BLaER1 (cell line): ENCODE results near the gene ZNF391.
"Not testable (repeated sequence)": the region's sequence is repeated elsewhere in the genome, so short reads cannot be mapped to it uniquely, and the experiment has no call there.

Source experiments
- H3K27ac ChIP-seq: shearing (Covaris generic); formaldehyde crosslinking; 2 replicates; pipeline ENCODE4 v1.8.1; 2022
- H3K27me3 ChIP-seq: shearing (Covaris generic); formaldehyde crosslinking; 2 replicates; pipeline ENCODE4 v1.8.1; 2022
- H3K36me3 ChIP-seq: shearing (Covaris generic); formaldehyde crosslinking; 2 replicates; pipeline ENCODE4 v1.8.1; 2022
- H3K4me1 ChIP-seq: shearing (Covaris generic); formaldehyde crosslinking; 2 replicates; pipeline ENCODE4 v1.8.1; 2022
- H3K4me2 ChIP-seq: shearing (Covaris generic); formaldehyde crosslinking; 2 replicates; pipeline ENCODE4 v1.8.1; 2022
- H3K4me3 ChIP-seq: shearing (Covaris generic); formaldehyde crosslinking; 2 replicates; pipeline ENCODE4 v1.8.1; 2022
- H3K9ac ChIP-seq: shearing (Covaris generic); formaldehyde crosslinking; 2 replicates; pipeline ENCODE4 v1.8.1; 2022
- H3K9me3 ChIP-seq: shearing (Covaris generic); formaldehyde crosslinking; 2 replicates; pipeline ENCODE4 v1.8.1; 2022
- H4K20me1 ChIP-seq: shearing (Covaris generic); formaldehyde crosslinking; 2 replicates; pipeline ENCODE4 v1.8.1; 2022
- Cebpa-rat ChIP-seq: shearing (Covaris generic); IDR thresholded peaks from 2 replicates; pipeline ENCODE4 v1.8.1; 2022

The ZNF391 gene

DNA sequence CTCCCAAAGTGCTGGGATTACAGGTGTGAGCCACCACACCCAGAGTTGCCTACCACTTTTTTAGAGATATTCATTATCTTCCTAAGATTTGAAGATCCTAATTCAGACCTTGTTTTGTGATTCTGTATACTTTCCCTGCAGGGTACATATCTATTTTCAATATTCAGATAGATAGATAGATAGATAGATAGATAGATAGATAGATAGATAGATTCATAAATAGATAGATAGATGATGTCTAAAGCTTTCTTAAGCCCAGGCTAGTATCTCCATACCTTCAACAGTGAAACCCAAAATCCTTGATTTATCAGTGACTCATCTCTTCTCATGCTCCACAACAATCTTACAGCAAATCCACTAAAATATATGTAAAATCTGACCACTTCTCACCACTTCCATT, 30.8 kb downstream of the ZNF391 start:
- Histone ChIP-seq H3K9ac (no peak overlapping the region), H3K27me3 (no peaks in the 10 kb centered on the region), H3K4me2 (no peak overlapping the region), H4K20me1 (no peaks in the 10 kb centered on the region), H3K4me1 (no peaks in the 10 kb centered on the region), H3K4me3 (no peak overlapping the region), H3K27ac (no peak overlapping the region), H3K9me3 (peaks cover 37% of the 10 kb centered on the region), H3K36me3 (no peaks in the 10 kb centered on the region)
- no peak for TF ChIP-seq Cebpa-rat

DNA sequence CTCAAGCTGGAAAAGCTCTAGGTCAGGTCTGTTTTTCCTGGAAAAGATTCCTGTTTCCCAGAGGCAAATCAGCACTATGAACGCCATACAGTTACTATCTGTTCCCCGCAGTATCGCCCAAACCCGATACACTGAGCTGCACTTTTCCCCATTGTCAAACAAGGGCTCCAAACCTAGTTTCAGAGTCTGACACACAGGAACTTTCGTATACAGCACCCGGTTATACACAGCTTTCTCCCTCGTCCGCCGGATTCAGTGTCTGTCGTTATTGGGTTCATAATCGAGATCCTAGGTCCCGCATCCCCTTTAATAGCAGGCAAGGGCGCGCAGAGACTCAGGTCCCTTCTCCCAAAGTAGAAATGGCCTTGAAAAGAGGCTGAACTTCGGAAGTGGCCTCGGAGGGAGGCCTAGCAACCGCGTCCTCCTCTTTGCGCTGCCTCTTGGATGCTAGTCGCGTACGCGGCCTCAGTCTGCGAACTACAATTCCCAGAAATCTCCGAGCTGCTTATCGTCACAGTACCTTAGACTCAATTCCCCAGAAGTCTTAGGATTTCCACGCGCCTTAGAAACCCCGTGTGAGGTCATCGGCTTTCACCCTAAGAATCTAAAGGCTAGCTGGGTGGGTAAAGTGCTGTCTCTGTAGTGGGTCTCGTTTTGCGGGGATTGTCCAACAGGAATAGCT, 34.2 kb downstream of the ZNF391 start:
- Histone ChIP-seq H3K4me1 (no peaks in the 10 kb centered on the region), H3K27ac (no peak overlapping the region), H3K4me3 (no peak overlapping the region), H4K20me1 (no peaks in the 10 kb centered on the region), H3K36me3 (no peaks in the 10 kb centered on the region), H3K9me3 (peaks cover 25% of the 10 kb centered on the region), H3K4me2 (no peak overlapping the region), H3K9ac (no peak overlapping the region), H3K27me3 (no peaks in the 10 kb centered on the region)
- no peak for TF ChIP-seq Cebpa-rat

DNA sequence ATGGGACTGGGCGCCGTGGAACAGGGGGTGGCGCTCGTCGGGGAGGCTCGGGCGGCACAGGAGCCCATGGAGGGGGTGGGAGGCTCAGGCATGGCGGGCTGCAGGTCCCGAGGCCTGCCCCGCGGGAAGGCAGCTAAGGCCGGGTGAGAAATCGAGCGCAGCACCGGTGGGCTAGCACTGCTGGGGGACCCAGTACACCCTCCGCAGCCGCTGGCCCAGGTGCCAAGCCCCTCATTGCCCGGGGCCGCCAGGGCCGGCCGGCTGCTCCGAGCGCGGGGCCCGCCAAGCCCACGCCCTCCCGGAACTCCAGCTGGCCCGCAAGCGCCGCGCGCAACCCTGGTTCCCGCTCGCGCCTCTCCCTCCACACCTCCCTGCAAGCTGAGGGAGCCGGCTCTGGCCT, 36.3 kb downstream of the ZNF391 start:
- H3K36me3 ChIP-seq, H3K27me3 ChIP-seq, H3K4me3 ChIP-seq, H3K4me1 ChIP-seq, H3K9ac ChIP-seq, H3K27ac ChIP-seq, H3K4me2 ChIP-seq, H4K20me1 ChIP-seq: not testable (repeated sequence)
- peaks cover 25% of the 10 kb centered on the region for H3K9me3 ChIP-seq

DNA sequence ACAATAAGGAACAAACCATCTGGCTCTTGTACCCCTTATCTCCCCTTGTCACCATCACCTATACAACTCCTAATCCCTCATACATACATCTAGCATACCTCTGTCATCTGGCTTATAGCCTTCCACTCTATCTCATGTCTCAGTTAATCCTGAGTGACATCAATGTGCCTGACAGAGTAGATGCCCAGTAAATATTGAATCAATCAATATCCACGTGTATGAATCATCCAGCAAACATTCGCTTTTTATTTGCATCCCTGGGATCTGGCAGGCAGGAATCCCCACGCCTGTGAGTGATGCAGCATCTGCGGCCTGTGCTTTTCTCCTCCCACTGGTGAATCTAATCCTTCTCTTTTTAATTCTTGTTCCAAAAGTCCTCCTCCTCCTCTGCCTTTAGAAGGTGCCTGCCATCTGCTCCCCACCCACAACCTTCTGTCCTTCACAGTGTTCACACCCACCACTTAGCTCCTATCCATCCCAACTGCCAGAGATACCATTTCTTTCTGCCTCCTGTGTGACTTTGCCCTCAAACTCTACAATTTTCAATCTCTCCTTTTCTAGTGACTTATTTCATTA, 37.6 kb downstream of the ZNF391 start:
- H3K4me3 ChIP-seq, result no peak overlapping the region
- H3K9me3 ChIP-seq, result peaks cover 25% of the 10 kb centered on the region
- H4K20me1 ChIP-seq, result no peaks in the 10 kb centered on the region
- no peak for TF ChIP-seq Cebpa-rat
- no peak overlapping the region for H3K27ac ChIP-seq
- H3K9ac ChIP-seq, result no peak overlapping the region
- no peaks in the 10 kb centered on the region for H3K27me3 ChIP-seq
- H3K4me1 ChIP-seq, result no peaks in the 10 kb centered on the region
- H3K4me2 ChIP-seq, result no peak overlapping the region
- no peaks in the 10 kb centered on the region for H3K36me3 ChIP-seq

GRCh38 chr6:27428502-27428901, 39.9 kb downstream of the ZNF391 start:
- Histone ChIP-seq H3K4me2 (no peak overlapping the region), H3K27ac (no peak overlapping the region), H3K4me3 (no peak overlapping the region), H3K9me3 (peaks cover 12% of the 10 kb centered on the region), H3K27me3 (no peaks in the 10 kb centered on the region), H3K4me1 (no peaks in the 10 kb centered on the region), H4K20me1 (no peaks in the 10 kb centered on the region), H3K36me3 (no peaks in the 10 kb centered on the region), H3K9ac (no peak overlapping the region)
- no peak for TF ChIP-seq Cebpa-rat

GRCh38 chr6:27428966-27429365, 40.4 kb downstream of the ZNF391 start:
- H3K27ac ChIP-seq, result no peak overlapping the region
- H3K27me3 ChIP-seq, result no peaks in the 10 kb centered on the region
- H3K4me3 ChIP-seq, result no peak overlapping the region
- H3K4me1 ChIP-seq, result no peaks in the 10 kb centered on the region
- H3K4me2 ChIP-seq, result no peak overlapping the region
- H3K9me3 ChIP-seq, result peaks cover 16% of the 10 kb centered on the region
- H3K36me3 ChIP-seq, result no peaks in the 10 kb centered on the region
- no peak overlapping the region for H3K9ac ChIP-seq
- TF ChIP-seq Cebpa-rat, result no peak
- H4K20me1 ChIP-seq, result no peaks in the 10 kb centered on the region

DNA sequence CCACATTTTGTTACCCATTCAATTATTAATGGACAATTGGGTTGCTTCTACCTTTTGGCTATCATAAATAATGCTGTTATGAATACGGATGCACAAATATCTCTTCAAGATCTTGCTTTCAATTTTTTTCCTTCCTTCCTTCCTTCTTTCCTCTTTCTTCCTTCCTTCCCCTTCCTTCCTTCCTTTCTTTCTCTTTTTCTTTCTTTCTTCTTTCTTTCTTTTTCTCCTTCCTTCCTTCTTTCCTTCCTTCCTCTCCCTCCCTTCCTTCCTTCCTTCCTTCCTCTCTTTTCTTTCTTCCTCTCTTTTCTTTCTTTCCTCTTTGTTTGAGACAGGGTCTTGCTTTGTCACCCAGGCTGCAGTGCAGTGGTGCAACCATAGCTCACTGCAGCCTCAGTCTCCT, 45.2 kb downstream of the ZNF391 start:
- H3K4me1 ChIP-seq, result no peaks in the 10 kb centered on the region
- H3K27me3 ChIP-seq, result no peaks in the 10 kb centered on the region
- H3K36me3 ChIP-seq, result no peaks in the 10 kb centered on the region
- H3K4me3 ChIP-seq, result no peak overlapping the region
- H3K9me3 ChIP-seq, result peaks cover 24% of the 10 kb centered on the region
- no peak overlapping the region for H3K4me2 ChIP-seq
- no peak overlapping the region for H3K9ac ChIP-seq
- no peak overlapping the region for H3K27ac ChIP-seq
- TF ChIP-seq Cebpa-rat, result no peak
- no peaks in the 10 kb centered on the region for H4K20me1 ChIP-seq

GRCh38 chr6:27439371-27439770, 50.8 kb downstream of the ZNF391 start:
- Histone ChIP-seq H3K27ac (no peak overlapping the region), H4K20me1 (no peaks in the 10 kb centered on the region), H3K9me3 (peaks cover 56% of the 10 kb centered on the region), H3K36me3 (peaks cover 31% of the 10 kb centered on the region), H3K9ac (no peak overlapping the region), H3K4me1 (no peaks in the 10 kb centered on the region), H3K27me3 (no peaks in the 10 kb centered on the region), H3K4me2 (no peak overlapping the region), H3K4me3 (no peak overlapping the region)
- no peak for TF ChIP-seq Cebpa-rat

DNA sequence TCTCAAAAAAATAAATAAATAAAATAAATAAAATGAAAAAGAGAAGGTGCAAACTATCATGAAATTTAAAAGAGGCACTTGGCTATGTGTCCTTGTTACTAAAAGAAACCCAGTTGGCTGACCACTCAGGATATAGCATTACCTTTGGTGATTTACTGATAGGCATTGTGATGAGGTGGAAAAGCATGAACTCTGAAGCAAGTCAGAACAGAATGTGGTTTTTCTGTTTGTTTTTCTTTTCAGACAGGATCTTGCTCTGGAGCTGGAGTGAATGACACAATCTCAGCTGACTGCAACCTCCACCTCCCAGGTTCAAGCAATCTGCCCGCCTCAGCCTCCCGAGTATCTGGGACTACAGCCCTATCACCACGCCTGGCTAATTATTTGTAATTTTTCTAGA, 52.4 kb downstream of the ZNF391 start:
- Histone ChIP-seq H3K27me3 (no peaks in the 10 kb centered on the region), H3K27ac (no peak overlapping the region), H3K9ac (no peak overlapping the region), H3K4me2 (no peak overlapping the region), H4K20me1 (no peaks in the 10 kb centered on the region), H3K4me1 (no peaks in the 10 kb centered on the region), H3K4me3 (no peak overlapping the region), H3K9me3 (peaks cover 59% of the 10 kb centered on the region), H3K36me3 (peaks cover 48% of the 10 kb centered on the region)
- TF ChIP-seq Cebpa-rat, result no peak

DNA sequence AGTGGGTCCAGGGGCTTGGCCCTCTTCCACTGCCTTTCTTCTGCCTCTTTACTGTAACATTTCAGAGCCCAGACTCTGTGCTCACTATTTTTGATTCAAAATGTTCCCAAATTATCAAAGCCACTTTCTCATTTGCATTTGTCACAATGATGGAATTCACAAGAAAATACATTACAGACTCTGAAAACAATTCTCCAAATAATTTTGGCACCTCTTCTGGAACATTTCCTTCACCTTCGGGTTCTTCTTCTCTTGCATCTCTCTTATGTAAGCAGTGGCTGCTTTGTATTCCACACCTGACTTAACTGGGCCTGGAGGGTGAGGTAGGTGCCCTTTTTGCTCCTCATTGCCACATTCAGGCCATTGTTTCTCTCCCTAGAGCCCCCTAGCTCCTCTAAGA, 54.4 kb downstream of the ZNF391 start:
- no peak overlapping the region for H3K4me2 ChIP-seq
- H3K4me3 ChIP-seq, result no peak overlapping the region
- H4K20me1 ChIP-seq, result no peaks in the 10 kb centered on the region
- TF ChIP-seq Cebpa-rat, result no peak
- no peaks in the 10 kb centered on the region for H3K4me1 ChIP-seq
- H3K9ac ChIP-seq, result no peak overlapping the region
- no peaks in the 10 kb centered on the region for H3K27me3 ChIP-seq
- H3K27ac ChIP-seq, result no peak overlapping the region
- peaks cover 76% of the 10 kb centered on the region for H3K9me3 ChIP-seq
- H3K36me3 ChIP-seq, result peaks cover 67% of the 10 kb centered on the region

DNA sequence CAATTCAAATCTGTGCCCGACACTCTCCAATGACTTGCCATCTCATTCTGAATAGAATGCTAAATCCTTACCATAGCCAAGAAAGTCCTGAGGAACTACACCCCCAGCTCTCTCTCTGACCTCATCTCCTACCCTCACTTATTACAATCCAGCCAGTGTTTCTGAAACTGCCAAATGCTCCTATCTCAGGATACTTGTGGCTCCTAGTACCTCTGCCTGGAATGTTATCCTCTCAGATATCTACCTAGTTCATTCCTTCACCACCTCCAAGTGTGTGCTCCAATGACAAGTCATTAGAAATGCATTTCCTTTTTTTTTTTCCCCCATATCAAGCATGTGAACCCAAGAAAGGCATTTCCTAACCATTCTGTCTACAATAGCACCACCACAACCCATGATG, 59.9 kb downstream of the ZNF391 start:
- Histone ChIP-seq H3K4me1 (no peaks in the 10 kb centered on the region), H3K27me3 (no peaks in the 10 kb centered on the region), H3K4me2 (no peak overlapping the region), H4K20me1 (no peaks in the 10 kb centered on the region), H3K4me3 (0 out of 2 replicates have a peak overlapping the region, but pooled peaks have one; percentile 18), H3K9ac (no peak overlapping the region), H3K9me3 (peaks cover 100% of the 10 kb centered on the region), H3K36me3 (peaks cover 95% of the 10 kb centered on the region), H3K27ac (no peak overlapping the region)
- TF ChIP-seq Cebpa-rat, result no peak
